Measurements from ENCODE around the gene SH3BP4. TPM values are rescaled to one million over a fixed set of nuclear protein-coding genes. Genes with fewer than 3 reads are reported as not detected.

The SH3BP4 gene
- total and polyA plus RNA-seq, 2 of the 13 experiments (the other 11 are each of a cell fraction or from before 2014, with no cell fraction given) = 34.6 to 99.1 TPM

DNA sequence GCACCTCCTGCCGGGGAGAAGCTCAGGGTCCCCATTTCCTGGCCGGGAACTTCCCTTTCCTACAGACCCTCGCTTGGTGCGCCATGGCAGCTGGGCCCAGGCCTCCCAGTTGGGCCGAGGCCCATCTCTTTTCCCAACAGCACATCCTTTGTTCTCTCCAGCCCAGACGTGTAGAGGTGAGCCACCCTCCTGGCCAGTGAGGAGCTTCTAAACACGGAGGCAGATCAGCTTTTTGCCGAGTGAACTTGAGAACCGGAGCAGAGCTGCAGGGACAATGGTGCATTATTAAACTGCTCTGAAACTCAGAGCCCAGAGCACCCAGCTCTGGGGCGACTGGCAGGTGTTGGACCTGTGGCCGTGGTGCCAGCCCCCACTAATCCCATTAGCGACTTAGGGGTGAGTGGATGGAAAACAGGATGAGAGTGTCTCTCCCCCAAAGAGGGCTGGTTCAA is 25.4 kb downstream of the SH3BP4 start (continued):
- no peak; the same call in 1 of the 2 replicates for TF ChIP-seq NR0B2 (CRISPR knock-in tag; IDR thresholded peaks at IDR 0.05)
- TF ChIP-seq KLF15 (CRISPR knock-in tag; IDR thresholded peaks at IDR 0.05; ENCODE audit: borderline replicate concordance) = no peak
- no peak; the same call in 1 of the 2 replicates for TF ChIP-seq ZNF768 (CRISPR knock-in tag; IDR thresholded peaks at IDR 0.05)
- no peak for TF ChIP-seq HOXA9 (CRISPR knock-in tag; IDR thresholded peaks at IDR 0.05; ENCODE audit: borderline replicate concordance)
- TF ChIP-seq TAF15 (IDR thresholded peaks at IDR 0.05; ENCODE audit: low read depth, low read length, poor library complexity, severe bottlenecking) = no peak
- no peak for TF ChIP-seq ZNF883 (CRISPR knock-in tag; IDR thresholded peaks at IDR 0.05; ENCODE audit: not compliant biosample characterization)
- no peak for TF ChIP-seq PTBP1 (IDR thresholded peaks at IDR 0.05; ENCODE audit: low read depth, low read length, poor library complexity, severe bottlenecking)
- TF ChIP-seq REL (CRISPR knock-in tag; conservative IDR thresholded peaks at IDR 0.05) = no peak
- no peak for TF ChIP-seq JUNB (CRISPR knock-in tag; IDR thresholded peaks at IDR 0.05; ENCODE audit: borderline replicate concordance)
- no peak; the same call in 1 of the 2 replicates for TF ChIP-seq NCOR1 (IDR thresholded peaks at IDR 0.05; ENCODE audit: borderline replicate concordance, low read length)
- no peak for TF ChIP-seq TEAD3 (CRISPR knock-in tag; optimal IDR thresholded peaks at IDR 0.05; ENCODE audit: borderline replicate concordance)
- no peak for TF ChIP-seq GZF1 (CRISPR knock-in tag; IDR thresholded peaks at IDR 0.05)
- TF ChIP-seq KDM2A (CRISPR knock-in tag; IDR thresholded peaks at IDR 0.05; ENCODE audit: borderline replicate concordance, low read depth) = no peak; the same call in 1 of the 2 replicates
- TF ChIP-seq, protein P1, sequence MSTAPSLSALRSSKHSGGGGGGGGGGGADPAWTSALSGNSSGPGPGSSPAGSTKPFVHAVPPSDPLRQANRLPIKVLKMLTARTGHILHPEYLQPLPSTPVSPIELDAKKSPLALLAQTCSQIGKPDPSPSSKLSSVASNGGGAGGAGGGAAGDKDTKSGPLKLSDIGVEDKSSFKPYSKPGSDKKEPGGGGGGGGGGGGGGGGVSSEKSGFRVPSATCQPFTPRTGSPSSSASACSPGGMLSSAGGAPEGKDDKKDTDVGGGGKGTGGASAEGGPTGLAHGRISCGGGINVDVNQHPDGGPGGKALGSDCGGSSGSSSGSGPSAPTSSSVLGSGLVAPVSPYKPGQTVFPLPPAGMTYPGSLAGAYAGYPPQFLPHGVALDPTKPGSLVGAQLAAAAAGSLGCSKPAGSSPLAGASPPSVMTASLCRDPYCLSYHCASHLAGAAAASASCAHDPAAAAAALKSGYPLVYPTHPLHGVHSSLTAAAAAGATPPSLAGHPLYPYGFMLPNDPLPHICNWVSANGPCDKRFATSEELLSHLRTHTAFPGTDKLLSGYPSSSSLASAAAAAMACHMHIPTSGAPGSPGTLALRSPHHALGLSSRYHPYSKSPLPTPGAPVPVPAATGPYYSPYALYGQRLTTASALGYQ (CRISPR knock-in tag; IDR thresholded peaks at IDR 0.05) = peak; percentile 49; the same call in 1 of the 2 replicates
- no peak for TF ChIP-seq RBM22 (optimal IDR thresholded peaks at IDR 0.05; ENCODE audit: low read length)
- no peak for TF ChIP-seq SUZ12 (IDR thresholded peaks at IDR 0.05; ENCODE audit: low read depth, low read length)
- TF ChIP-seq MAZ (IDR thresholded peaks at IDR 0.05; ENCODE audit: borderline replicate concordance, low read depth, low read length) = no peak
- TF ChIP-seq MAZ (CRISPR knock-in tag; IDR thresholded peaks at IDR 0.05; ENCODE audit: low read depth) = no peak
- TF ChIP-seq NFE2 (CRISPR knock-in tag; IDR thresholded peaks at IDR 0.05) = no peak
- no peak for TF ChIP-seq ZNF75D (CRISPR knock-in tag; IDR thresholded peaks at IDR 0.05; ENCODE audit: borderline replicate concordance)
- no peak for TF ChIP-seq FOSL1 (CRISPR knock-in tag; IDR thresholded peaks at IDR 0.05; ENCODE audit: borderline replicate concordance)
- TF ChIP-seq, protein P2, sequence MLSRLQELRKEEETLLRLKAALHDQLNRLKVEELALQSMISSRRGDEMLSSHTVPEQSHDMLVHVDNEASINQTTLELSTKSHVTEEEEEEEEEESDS (CRISPR knock-in tag; IDR thresholded peaks at IDR 0.05; ENCODE audit: borderline replicate concordance) = no peak
- TF ChIP-seq KAT8 (CRISPR knock-in tag; IDR thresholded peaks at IDR 0.05) = no peak; the same call in 1 of the 2 replicates
- TF ChIP-seq ZNF780A (CRISPR knock-in tag; IDR thresholded peaks at IDR 0.05) = no peak
- no peak for TF ChIP-seq ZFP82 (CRISPR knock-in tag; IDR thresholded peaks at IDR 0.05; ENCODE audit: borderline replicate concordance)
- TF ChIP-seq, protein P3, sequence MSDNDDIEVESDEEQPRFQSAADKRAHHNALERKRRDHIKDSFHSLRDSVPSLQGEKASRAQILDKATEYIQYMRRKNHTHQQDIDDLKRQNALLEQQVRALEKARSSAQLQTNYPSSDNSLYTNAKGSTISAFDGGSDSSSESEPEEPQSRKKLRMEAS (IDR thresholded peaks at IDR 0.05) = peak; percentile 59
- no peak for TF ChIP-seq MXD1 (CRISPR knock-in tag; IDR thresholded peaks at IDR 0.05)
- no peak for TF ChIP-seq ZNF740 (CRISPR knock-in tag; IDR thresholded peaks at IDR 0.05)
- no peak for TF ChIP-seq ZNF570 (CRISPR knock-in tag; IDR thresholded peaks at IDR 0.05; ENCODE audit: borderline replicate concordance)

Measured in HepG2 (cell line).